KOPT-K1 (cell line): ENCODE data around the gene EGFR.

ENCODE experiments used
- H3K27ac ChIP-seq: fragments of 200-600 bp; sonication (generic); 2 replicates; pipeline ENCODE4 v1.5.1; 2016; ENCODE audit warnings: antibody characterized with exemption, mild to moderate bottlenecking, low read depth, low read length; ENCODE audit not compliant: poor library complexity, severe bottlenecking
- H3K36me3 ChIP-seq: fragments of 200-600 bp; sonication (generic); 2 replicates; pipeline ENCODE4 v1.5.1; 2017; ENCODE audit warnings: antibody characterized with exemption, mild to moderate bottlenecking, low read length, moderate library complexity; ENCODE audit not compliant: insufficient read depth
- H3K9me3 ChIP-seq: fragments of 200-600 bp; sonication (generic); 2 replicates; pipeline ENCODE4 v1.5.1; 2017; ENCODE audit warnings: antibody characterized with exemption, low read length, mild to moderate bottlenecking; ENCODE audit not compliant: insufficient read depth, poor library complexity, severe bottlenecking

The EGFR gene

DNA sequence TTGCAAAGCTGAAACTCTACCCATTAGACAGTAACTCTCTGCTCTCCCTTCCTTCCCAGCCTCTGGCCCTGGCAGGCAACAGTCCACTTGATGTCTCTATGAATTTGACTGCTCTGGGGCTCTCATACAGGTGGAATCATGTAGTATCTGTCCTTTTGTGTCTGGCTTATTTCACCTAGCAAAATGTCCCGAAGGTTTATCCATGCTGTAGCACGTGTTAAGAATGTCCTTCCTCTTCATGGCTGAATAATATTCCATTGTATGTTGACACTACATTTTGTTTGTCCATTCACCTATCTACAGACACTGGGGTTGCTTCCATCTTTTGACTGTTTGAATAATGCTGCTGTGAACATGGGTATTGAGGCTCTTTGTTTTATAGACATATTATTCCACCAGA is 128.9 kb downstream of the EGFR start:
- Histone ChIP-seq H3K36me3 (no peaks in the 10 kb centered on the region), H3K27ac (no peak overlapping the region)

GRCh38 chr7:55148571-55148970 is 129.8 kb downstream of the EGFR start:
- no peaks in the 10 kb centered on the region for H3K9me3 ChIP-seq
- no peak overlapping the region for H3K27ac ChIP-seq
- no peaks in the 10 kb centered on the region for H3K36me3 ChIP-seq

More for the DNA sequence above, 128.9 kb downstream of the EGFR start:
- no peaks in the 10 kb centered on the region for H3K9me3 ChIP-seq

DNA sequence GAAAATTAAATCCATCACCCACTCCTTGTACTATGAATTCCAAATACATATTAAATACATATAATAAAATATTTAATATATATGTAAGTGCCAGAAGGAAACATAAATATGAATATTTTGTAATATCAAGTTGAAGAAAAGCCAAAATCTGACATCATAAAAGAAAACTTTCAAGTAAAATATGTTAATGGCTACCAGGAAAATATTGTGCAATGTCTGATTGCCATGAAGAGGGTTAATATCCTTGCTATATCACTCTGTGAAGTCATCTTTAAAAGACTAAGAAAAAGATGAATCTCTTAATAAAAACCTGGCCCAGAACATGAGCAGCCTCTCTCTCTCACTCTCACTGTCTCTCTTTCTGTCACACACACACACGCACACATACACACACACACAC is 130.2 kb downstream of the EGFR start:
- no peak overlapping the region for H3K27ac ChIP-seq
- no peaks in the 10 kb centered on the region for H3K36me3 ChIP-seq
- H3K9me3 ChIP-seq = no peaks in the 10 kb centered on the region

DNA sequence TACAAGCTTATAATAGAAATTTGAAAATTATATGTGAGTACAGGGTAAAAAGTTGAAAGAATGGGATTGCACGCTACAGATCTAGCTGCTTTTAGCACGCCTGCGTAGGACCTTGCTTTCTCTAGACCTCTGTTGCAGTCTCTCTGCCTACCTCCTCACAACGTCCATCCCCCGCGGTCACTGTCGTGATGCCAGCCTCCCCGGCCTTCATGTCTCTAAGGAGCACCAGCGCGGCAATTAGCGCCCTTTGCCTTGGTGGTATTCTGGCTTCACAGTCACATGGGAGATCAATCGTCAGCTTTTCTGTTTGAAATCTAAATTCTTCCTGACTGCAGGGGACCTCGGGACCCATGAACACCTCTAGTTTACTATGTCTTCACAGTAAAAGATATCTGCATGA is 131.3 kb downstream of the EGFR start:
- Histone ChIP-seq H3K36me3 (no peaks in the 10 kb centered on the region), H3K27ac (no peak overlapping the region), H3K9me3 (no peaks in the 10 kb centered on the region)

GRCh38 chr7:55150709-55151451 is 132.1 kb downstream of the EGFR start:
- Histone ChIP-seq H3K27ac (no peak overlapping the region), H3K36me3 (no peaks in the 10 kb centered on the region)

GRCh38 chr7:55152516-55152915 is 133.7 kb downstream of the EGFR start:
- Histone ChIP-seq H3K27ac (no peak overlapping the region), H3K9me3 (no peaks in the 10 kb centered on the region), H3K36me3 (no peaks in the 10 kb centered on the region)

More at GRCh38 chr7:55150709-55151451, 132.1 kb downstream of the EGFR start:
- H3K9me3 ChIP-seq = no peaks in the 10 kb centered on the region

DNA sequence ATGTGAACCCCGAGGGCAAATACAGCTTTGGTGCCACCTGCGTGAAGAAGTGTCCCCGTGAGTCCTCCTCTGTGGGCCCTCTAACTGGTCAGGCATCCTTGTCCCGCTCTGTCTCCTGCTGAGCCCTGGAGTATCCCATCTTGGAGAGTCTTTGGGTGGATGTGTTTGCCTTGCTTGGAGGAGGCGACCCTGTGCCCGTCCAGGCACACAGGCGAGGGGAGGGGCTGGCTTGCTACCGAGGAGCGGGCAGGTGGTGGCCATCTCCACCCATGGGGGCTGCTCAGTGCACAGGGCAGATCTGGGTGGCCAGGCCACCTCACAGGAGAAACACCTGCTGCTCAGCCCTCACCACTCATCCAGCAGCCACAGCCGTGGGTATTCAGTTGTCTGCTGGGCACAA is 135.3 kb downstream of the EGFR start:
- H3K9me3 ChIP-seq = no peaks in the 10 kb centered on the region
- H3K27ac ChIP-seq = no peak overlapping the region
- no peaks in the 10 kb centered on the region for H3K36me3 ChIP-seq

DNA sequence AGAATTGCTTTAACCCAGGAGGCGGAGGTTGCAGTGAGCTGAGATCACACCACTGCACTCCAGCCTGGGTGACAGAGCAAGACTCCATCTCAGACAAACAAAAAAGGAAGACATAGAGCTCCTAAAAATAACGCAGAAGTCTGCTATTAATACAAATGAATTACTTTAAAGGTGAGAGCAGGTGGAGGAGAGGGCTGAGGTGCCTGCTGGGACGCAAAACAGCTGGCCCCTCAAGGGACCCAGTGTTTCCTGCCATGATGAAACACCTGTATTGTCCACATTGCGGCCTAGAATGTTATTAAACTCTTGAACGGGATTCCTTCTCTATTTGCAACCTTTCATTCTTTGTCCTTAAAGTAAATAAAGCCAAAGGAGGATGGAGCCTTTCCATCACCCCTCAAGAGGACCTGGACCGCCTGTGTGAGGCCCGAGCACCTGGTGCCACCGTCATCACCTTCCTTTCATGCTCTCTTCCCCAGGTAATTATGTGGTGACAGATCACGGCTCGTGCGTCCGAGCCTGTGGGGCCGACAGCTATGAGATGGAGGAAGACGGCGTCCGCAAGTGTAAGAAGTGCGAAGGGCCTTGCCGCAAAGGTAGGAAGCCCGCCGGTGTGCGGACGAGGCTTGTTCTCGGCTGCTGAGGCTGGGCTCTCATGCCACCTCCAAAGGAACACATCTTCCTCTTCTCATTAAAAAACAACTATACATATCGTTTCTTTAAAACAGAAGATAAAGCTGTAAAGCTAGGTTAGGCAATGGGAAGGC is 136.7 kb downstream of the EGFR start:
- no peaks in the 10 kb centered on the region for H3K36me3 ChIP-seq
- H3K9me3 ChIP-seq = no peaks in the 10 kb centered on the region
- H3K27ac ChIP-seq = no peak overlapping the region

DNA sequence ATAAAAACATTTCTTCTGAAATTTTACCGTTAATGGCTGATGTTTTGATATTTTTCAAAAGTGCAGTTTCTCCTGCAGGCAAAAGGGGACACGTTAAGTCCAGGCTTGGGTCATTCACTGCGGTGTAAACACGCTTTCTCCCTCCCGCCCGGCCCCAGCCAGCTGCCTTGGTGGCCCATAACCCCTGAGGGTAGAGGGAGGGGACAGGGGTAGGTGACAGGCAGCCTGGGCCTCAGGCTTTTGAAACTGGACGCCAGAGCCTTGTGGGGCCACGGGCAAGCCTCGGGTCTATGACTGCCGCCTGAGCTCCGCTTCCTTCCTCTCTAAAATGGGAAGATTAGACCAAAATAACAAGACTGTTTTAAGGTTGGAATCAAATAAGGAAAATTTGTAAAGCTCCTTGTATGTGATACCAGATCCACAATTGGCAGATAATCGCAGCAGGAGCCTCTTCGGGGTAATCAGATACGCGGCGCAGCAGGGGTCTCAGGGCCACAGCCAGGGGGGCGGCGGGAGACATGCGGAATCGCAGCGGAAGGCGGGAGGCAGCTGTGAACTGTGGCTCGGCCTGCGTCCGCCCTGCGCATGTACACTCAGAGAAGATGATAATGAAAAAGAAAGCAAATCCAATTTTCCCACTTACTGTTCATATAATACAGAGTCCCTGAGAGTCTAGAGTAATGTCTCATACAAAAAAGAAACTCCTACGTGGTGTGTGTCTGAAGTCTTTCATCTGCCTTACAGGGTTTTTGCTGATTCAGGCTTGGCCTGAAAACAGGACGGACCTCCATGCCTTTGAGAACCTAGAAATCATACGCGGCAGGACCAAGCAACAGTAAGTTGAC is 138.3 kb downstream of the EGFR start:
- Histone ChIP-seq H3K9me3 (no peaks in the 10 kb centered on the region), H3K27ac (no peak overlapping the region), H3K36me3 (no peaks in the 10 kb centered on the region)

DNA sequence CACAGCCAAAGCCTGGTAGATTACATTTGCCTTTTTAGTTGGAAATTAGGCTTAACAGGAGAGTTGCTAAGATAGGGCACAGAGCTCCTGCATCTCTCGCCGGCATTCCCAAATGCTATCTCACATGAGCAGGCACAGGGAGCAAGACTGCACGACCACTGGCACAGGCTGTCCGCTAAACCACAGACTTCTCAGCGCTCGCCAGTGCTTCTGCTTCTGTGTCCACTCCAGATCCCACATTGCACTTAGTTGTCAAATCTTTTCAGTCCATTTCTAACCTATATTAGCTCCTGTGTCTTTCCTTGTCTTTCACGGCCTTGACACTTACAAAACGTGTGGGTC is 138.9 kb downstream of the EGFR start:
- no peak overlapping the region for H3K27ac ChIP-seq
- H3K36me3 ChIP-seq = no peaks in the 10 kb centered on the region
- no peaks in the 10 kb centered on the region for H3K9me3 ChIP-seq

GRCh38 chr7:55158541-55159382 is 139.9 kb downstream of the EGFR start:
- H3K36me3 ChIP-seq = no peaks in the 10 kb centered on the region
- H3K9me3 ChIP-seq = no peaks in the 10 kb centered on the region
- no peak overlapping the region for H3K27ac ChIP-seq

DNA sequence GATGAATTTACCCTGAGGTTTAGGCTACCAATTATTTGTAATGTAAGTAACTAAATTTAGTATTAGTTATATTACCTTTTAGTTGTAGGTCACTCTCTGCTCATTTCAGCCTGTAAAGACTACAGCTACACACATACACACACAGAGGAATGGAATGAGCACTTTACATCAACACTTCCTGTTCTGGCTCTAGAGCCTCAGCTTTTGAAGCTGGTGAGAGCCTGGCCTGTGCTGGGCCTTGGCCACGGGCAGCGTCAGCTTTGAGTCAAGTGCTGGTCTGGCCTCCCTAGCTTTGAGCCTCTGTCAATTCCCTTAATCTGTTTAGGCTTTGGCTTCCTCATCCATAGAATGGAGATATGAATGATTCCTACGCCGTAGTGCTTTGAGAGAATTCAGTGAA is 141.7 kb downstream of the EGFR start:
- Histone ChIP-seq H3K27ac (no peak overlapping the region), H3K36me3 (no peaks in the 10 kb centered on the region)

DNA sequence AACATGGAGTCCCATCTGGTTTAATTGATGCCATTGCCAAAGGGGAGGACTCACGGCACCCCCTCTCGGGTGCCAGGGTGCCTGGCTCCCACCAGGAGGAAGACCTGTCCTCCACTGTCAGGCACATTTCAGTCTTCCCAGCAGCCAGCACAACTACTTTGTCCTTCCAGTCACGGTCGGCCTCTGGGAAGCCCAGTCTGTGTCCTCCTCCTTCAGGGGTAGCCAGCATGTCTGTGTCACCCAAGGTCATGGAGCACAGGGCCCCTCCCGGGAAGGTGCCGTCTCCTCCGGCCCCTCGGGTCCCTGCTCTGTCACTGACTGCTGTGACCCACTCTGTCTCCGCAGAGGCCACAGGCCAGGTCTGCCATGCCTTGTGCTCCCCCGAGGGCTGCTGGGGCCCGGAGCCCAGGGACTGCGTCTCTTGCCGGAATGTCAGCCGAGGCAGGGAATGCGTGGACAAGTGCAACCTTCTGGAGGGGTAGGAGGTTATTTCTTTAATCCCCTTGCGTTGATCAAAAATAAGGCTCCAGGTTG is 142.4 kb downstream of the EGFR start:
- Histone ChIP-seq H3K9me3 (no peaks in the 10 kb centered on the region), H3K36me3 (no peaks in the 10 kb centered on the region), H3K27ac (no peak overlapping the region)

More for the DNA sequence above, 141.7 kb downstream of the EGFR start:
- H3K9me3 ChIP-seq = no peaks in the 10 kb centered on the region

DNA sequence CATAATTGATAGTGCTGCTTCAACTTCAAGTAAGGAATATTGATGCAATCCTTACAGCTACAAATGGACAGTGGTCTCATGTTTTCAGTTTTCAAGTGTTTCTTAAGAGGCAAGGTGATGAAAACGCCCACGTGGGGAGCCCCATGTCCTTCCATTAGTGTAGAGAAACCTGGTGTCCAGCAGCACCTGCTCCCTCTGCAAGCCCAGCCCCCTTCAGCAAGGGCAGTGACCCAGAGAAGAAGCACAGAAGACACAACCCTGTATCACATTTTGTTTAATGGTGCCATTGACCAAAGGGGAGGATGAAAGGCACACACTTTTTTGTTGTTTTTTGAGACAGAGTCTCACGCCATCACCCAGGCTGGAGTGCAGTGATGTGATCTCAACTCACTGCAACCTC is 143.7 kb downstream of the EGFR start:
- Histone ChIP-seq H3K36me3 (no peaks in the 10 kb centered on the region), H3K9me3 (no peaks in the 10 kb centered on the region), H3K27ac (no peak overlapping the region)
